ENCODE results near the gene TMEM179.

TMEM179 gene

GRCh38 chr14:104589338-104590195 is 15.0 kb downstream of the TMEM179 start:
- H3K9me3 ChIP-seq (ENCODE audit: control insufficient read depth, insufficient read depth, low read length): no peaks in the 10 kb centered on the region
- H3K27me3 ChIP-seq (ENCODE audit: control insufficient read depth, insufficient read depth, low read length): no peaks in the 10 kb centered on the region
- no peak overlapping the region for H3K4me3 ChIP-seq (ENCODE audit: low read depth, low read length)
- no peaks in the 10 kb centered on the region for H3K36me3 ChIP-seq (ENCODE audit: control insufficient read depth, insufficient read depth, low read length)
- H3K9ac ChIP-seq (ENCODE audit: low read depth, low read length): no peak overlapping the region
- H3K4me1 ChIP-seq (ENCODE audit: control insufficient read depth, insufficient read depth, low read length): no peaks in the 10 kb centered on the region

GRCh38 chr14:104588066-104588857 is 16.3 kb downstream of the TMEM179 start:
- H3K9ac ChIP-seq (ENCODE audit: low read depth, low read length): no peak overlapping the region
- no peaks in the 10 kb centered on the region for H3K36me3 ChIP-seq (ENCODE audit: control insufficient read depth, insufficient read depth, low read length)
- H3K27me3 ChIP-seq (ENCODE audit: control insufficient read depth, insufficient read depth, low read length): no peaks in the 10 kb centered on the region
- no peak overlapping the region for H3K4me3 ChIP-seq (ENCODE audit: low read depth, low read length)
- no peaks in the 10 kb centered on the region for H3K4me1 ChIP-seq (ENCODE audit: control insufficient read depth, insufficient read depth, low read length)
- H3K9me3 ChIP-seq (ENCODE audit: control insufficient read depth, insufficient read depth, low read length): no peaks in the 10 kb centered on the region

GRCh38 chr14:104587641-104588040 is 16.9 kb downstream of the TMEM179 start:
- no peaks in the 10 kb centered on the region for H3K9me3 ChIP-seq (ENCODE audit: control insufficient read depth, insufficient read depth, low read length)
- H3K4me1 ChIP-seq (ENCODE audit: control insufficient read depth, insufficient read depth, low read length): no peaks in the 10 kb centered on the region
- H3K4me3 ChIP-seq (ENCODE audit: low read depth, low read length): no peak overlapping the region
- H3K9ac ChIP-seq (ENCODE audit: low read depth, low read length): no peak overlapping the region
- H3K27me3 ChIP-seq (ENCODE audit: control insufficient read depth, insufficient read depth, low read length): no peaks in the 10 kb centered on the region
- no peaks in the 10 kb centered on the region for H3K36me3 ChIP-seq (ENCODE audit: control insufficient read depth, insufficient read depth, low read length)

- Histone ChIP-seq H3K4me1 (ENCODE audit: control insufficient read depth, insufficient read depth, low read length) (no peaks in the 10 kb centered on the region), H3K36me3 (ENCODE audit: control insufficient read depth, insufficient read depth, low read length) (no peaks in the 10 kb centered on the region), H3K9me3 (ENCODE audit: control insufficient read depth, insufficient read depth, low read length) (no peaks in the 10 kb centered on the region), H3K27me3 (ENCODE audit: control insufficient read depth, insufficient read depth, low read length) (no peaks in the 10 kb centered on the region), H3K4me3 (ENCODE audit: low read depth, low read length) (no peak overlapping the region), H3K9ac (ENCODE audit: low read depth, low read length) (no peak overlapping the region)
These were observed 17.5 kb downstream of the TMEM179 start for GRCh38 chr14:104586832-104587620.

GRCh38 chr14:104585966-104586697 is 18.4 kb downstream of the TMEM179 start:
- H3K4me1 ChIP-seq (ENCODE audit: control insufficient read depth, insufficient read depth, low read length): no peaks in the 10 kb centered on the region
- no peak overlapping the region for H3K4me3 ChIP-seq (ENCODE audit: low read depth, low read length)
- no peak overlapping the region for H3K9ac ChIP-seq (ENCODE audit: low read depth, low read length)
- H3K9me3 ChIP-seq (ENCODE audit: control insufficient read depth, insufficient read depth, low read length): no peaks in the 10 kb centered on the region
- H3K27me3 ChIP-seq (ENCODE audit: control insufficient read depth, insufficient read depth, low read length): no peaks in the 10 kb centered on the region
- no peaks in the 10 kb centered on the region for H3K36me3 ChIP-seq (ENCODE audit: control insufficient read depth, insufficient read depth, low read length)

- no peaks in the 10 kb centered on the region for H3K27me3 ChIP-seq (ENCODE audit: control insufficient read depth, insufficient read depth, low read length)
- H3K36me3 ChIP-seq (ENCODE audit: control insufficient read depth, insufficient read depth, low read length): no peaks in the 10 kb centered on the region
- H3K9me3 ChIP-seq (ENCODE audit: control insufficient read depth, insufficient read depth, low read length): no peaks in the 10 kb centered on the region
- H3K4me1 ChIP-seq (ENCODE audit: control insufficient read depth, insufficient read depth, low read length): no peaks in the 10 kb centered on the region
- H3K9ac ChIP-seq (ENCODE audit: low read depth, low read length): no peak overlapping the region
- H3K4me3 ChIP-seq (ENCODE audit: low read depth, low read length): no peak overlapping the region
These were observed 20.0 kb downstream of the TMEM179 start for GRCh38 chr14:104584557-104584956.

GRCh38 chr14:104583424-104584306 is 20.9 kb downstream of the TMEM179 start:
- no peaks in the 10 kb centered on the region for H3K4me1 ChIP-seq (ENCODE audit: control insufficient read depth, insufficient read depth, low read length)

GRCh38 chr14:104582662-104583061 is 21.9 kb downstream of the TMEM179 start:
- Histone ChIP-seq H3K27me3 (ENCODE audit: control insufficient read depth, insufficient read depth, low read length) (no peaks in the 10 kb centered on the region), H3K9ac (ENCODE audit: low read depth, low read length) (no peak overlapping the region), H3K4me3 (ENCODE audit: low read depth, low read length) (no peak overlapping the region), H3K36me3 (ENCODE audit: control insufficient read depth, insufficient read depth, low read length) (no peaks in the 10 kb centered on the region), H3K9me3 (ENCODE audit: control insufficient read depth, insufficient read depth, low read length) (no peaks in the 10 kb centered on the region), H3K4me1 (ENCODE audit: control insufficient read depth, insufficient read depth, low read length) (no peaks in the 10 kb centered on the region)

More at GRCh38 chr14:104583424-104584306, 20.9 kb downstream of the TMEM179 start:
- Histone ChIP-seq H3K36me3 (ENCODE audit: control insufficient read depth, insufficient read depth, low read length) (no peaks in the 10 kb centered on the region), H3K9me3 (ENCODE audit: control insufficient read depth, insufficient read depth, low read length) (no peaks in the 10 kb centered on the region), H3K4me3 (ENCODE audit: low read depth, low read length) (no peak overlapping the region), H3K27me3 (ENCODE audit: control insufficient read depth, insufficient read depth, low read length) (no peaks in the 10 kb centered on the region), H3K9ac (ENCODE audit: low read depth, low read length) (no peak overlapping the region)

- Histone ChIP-seq H3K36me3 (ENCODE audit: control insufficient read depth, insufficient read depth, low read length) (no peaks in the 10 kb centered on the region), H3K9ac (ENCODE audit: low read depth, low read length) (no peak overlapping the region), H3K4me3 (ENCODE audit: low read depth, low read length) (no peak overlapping the region), H3K9me3 (ENCODE audit: control insufficient read depth, insufficient read depth, low read length) (no peaks in the 10 kb centered on the region), H3K4me1 (ENCODE audit: control insufficient read depth, insufficient read depth, low read length) (no peaks in the 10 kb centered on the region), H3K27me3 (ENCODE audit: control insufficient read depth, insufficient read depth, low read length) (no peaks in the 10 kb centered on the region)
These were observed 22.6 kb downstream of the TMEM179 start for GRCh38 chr14:104582005-104582404.

- Histone ChIP-seq H3K4me1 (ENCODE audit: control insufficient read depth, insufficient read depth, low read length) (no peaks in the 10 kb centered on the region), H3K9me3 (ENCODE audit: control insufficient read depth, insufficient read depth, low read length) (no peaks in the 10 kb centered on the region), H3K36me3 (ENCODE audit: control insufficient read depth, insufficient read depth, low read length) (no peaks in the 10 kb centered on the region), H3K4me3 (ENCODE audit: low read depth, low read length) (no peak overlapping the region), H3K9ac (ENCODE audit: low read depth, low read length) (no peak overlapping the region), H3K27me3 (ENCODE audit: control insufficient read depth, insufficient read depth, low read length) (no peaks in the 10 kb centered on the region)
These were observed 23.1 kb downstream of the TMEM179 start for GRCh38 chr14:104581521-104581920.
